ENCODE results near the gene AREL1.

DNA sequence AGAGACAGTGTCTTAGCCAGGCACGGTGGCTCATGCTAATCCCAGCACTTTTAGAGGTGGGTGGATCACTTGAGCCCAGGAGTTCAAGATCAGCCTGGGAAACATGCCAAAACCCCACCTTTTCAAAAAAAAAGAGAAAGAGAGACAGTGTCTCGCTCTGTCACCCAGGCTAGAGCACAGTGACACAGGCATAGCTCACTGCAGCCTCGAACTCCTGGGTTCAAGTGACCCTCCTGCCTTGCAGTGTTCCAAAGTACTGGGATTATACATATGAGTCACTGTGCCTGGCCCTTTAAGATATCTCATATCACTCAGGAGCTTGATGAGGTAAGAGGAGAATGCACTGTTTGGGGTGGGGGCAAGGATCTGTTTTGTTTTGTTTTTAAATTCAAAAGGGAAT is 52.7 kb downstream of the AREL1 start:
- TF ChIP-seq, protein P1, sequence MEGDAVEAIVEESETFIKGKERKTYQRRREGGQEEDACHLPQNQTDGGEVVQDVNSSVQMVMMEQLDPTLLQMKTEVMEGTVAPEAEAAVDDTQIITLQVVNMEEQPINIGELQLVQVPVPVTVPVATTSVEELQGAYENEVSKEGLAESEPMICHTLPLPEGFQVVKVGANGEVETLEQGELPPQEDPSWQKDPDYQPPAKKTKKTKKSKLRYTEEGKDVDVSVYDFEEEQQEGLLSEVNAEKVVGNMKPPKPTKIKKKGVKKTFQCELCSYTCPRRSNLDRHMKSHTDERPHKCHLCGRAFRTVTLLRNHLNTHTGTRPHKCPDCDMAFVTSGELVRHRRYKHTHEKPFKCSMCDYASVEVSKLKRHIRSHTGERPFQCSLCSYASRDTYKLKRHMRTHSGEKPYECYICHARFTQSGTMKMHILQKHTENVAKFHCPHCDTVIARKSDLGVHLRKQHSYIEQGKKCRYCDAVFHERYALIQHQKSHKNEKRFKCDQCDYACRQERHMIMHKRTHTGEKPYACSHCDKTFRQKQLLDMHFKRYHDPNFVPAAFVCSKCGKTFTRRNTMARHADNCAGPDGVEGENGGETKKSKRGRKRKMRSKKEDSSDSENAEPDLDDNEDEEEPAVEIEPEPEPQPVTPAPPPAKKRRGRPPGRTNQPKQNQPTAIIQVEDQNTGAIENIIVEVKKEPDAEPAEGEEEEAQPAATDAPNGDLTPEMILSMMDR (IDR thresholded peaks at IDR 0.05; ENCODE audit: insufficient read depth, low read depth, low read length) = no peak
- no peak for TF ChIP-seq EZH2 (IDR thresholded peaks at IDR 0.05; ENCODE audit: insufficient read depth, low read length)

Data from astrocyte (in vitro differentiated cells and primary cell).